Raji (cell line): ENCODE data around the gene TM4SF18.

Experiments
- POLR2A ChIP-seq: IDR thresholded peaks from 2 replicates; pipeline ENCODE4 v1.6.1; 2011; ENCODE audit warnings: low read depth, low read length, control low read depth; ENCODE audit not compliant: insufficient read depth

TM4SF18 gene

DNA sequence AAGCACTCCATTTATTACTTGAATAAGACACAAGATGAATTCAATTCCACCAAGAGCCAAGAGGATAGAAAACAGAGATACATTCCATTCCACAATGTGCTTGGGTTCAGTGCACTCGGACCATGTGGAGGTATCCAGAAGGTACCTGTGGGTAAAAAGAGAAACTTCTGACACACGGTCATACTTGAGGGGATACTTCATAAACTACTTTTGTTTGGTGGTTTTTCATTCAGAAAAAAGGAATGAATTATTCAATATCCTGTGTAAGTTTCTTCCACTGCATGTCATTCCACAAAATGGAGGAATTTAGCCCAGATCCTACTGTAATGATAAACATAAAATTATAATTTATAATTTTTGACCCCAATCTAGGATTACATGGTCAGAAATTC, 38.3 kb upstream of the TM4SF18 start:
- no peak for TF ChIP-seq POLR2A

DNA sequence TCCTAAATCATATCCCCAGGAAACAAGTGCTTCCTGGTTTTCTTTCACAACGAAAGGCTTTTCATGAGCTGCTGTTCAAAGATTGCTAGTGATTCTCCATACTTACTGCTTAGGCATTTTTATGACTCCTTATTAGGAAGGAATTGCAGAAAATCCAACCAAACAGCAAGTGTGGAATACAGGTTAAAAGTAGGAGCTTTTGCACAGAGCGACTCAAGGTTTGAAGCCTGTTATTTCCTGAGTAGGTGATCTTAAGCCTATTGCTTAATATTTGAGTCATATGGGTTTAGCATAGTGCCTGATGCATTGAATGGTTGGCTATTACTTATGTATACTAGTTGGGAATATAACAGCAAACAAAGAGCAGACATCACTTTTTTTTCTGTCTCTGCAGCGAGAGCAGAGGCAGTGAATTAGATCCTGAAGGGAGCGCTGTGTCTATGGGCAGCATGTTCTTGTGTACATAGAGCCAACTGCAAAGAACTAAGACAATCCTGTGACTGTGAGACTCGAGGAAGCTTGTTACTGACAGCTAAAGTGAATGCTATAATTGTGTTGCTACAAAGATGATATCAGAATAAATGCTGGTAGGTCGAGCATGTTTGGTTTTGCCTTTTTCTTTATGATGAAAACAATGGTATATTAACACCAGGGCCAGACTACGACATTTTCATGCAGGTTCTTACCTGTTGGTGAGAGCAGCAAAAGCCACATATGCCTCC, 37.7 kb upstream of the TM4SF18 start:
- no peak for TF ChIP-seq POLR2A

DNA sequence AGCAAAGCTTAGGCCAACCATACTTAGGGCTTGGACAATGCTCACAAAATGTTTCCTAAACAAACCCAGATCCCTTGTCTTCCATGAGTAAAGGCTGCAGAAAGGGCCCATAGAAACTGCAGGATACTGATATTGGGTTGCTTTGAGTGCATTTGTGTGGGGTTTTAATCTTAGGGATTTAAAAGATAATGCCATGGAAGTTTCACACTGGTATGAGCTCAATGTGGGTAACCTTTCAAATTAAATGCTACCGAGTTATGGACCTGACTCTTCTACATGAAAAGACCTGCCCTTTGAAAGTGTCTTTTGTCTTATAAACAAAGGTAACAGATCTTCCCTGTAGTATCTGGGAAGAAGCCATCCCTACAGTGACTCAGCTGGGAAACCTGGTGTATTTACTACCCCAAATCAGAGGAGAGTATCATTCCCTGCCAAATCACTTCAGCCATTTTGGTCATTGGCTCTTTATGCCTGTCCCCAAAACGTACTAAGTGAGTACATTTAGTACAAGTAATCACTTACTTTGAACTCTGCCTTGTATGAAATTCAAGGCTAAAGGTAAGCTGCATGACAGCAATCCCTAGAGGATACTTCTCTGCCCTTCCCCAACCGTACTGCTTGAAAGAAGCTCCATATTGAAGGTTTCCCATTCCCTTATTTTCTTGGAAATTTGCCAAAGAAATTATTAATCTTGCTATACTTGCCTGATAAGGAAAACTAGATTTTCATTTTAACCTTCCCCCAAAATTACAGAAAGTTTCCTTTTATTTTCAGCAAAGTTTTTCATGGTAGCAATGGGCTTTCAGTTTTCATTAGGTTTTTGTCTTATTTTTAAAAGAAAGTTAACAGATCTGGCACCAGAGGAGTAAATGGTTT, 36.8 kb upstream of the TM4SF18 start:
- no peak for TF ChIP-seq POLR2A

DNA sequence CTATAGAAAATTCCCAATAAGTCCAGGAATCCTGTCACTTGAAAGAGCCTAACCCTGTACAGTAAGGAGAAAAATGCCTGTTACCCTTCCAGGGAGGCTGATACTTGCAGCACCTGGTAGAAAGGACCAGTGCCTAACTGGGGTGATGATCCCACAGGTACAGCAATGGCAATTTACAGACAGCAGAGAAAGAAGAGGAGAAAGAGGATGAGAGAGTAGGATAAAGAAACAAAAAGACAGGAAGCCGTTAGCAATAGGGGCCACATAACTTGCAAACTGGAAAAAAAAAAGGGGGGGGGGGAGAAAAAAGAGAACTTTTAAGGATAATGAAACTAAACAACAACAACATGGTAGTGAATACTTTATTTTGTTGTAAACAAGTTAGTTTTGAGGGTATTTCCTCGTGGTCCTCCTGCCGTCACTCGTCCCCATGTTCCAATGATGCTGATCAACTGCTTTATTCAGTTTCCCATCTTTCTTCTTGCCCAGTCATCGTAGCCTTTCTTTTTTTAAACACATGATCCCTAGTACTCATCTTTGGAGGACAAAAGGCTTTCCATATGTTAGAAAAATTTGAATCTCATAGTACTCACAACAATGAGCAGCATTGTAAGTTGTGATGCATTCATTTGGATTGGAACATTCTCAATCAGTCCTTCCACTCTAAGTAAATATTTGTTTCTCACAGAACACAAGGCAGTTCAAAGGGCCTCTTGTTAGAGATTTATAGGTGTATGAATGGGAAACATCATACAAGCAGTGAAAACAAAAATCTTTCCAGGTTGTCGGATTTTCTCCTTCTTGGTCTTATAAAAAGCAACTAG, 35.5 kb upstream of the TM4SF18 start:
- TF ChIP-seq POLR2A, result no peak

DNA sequence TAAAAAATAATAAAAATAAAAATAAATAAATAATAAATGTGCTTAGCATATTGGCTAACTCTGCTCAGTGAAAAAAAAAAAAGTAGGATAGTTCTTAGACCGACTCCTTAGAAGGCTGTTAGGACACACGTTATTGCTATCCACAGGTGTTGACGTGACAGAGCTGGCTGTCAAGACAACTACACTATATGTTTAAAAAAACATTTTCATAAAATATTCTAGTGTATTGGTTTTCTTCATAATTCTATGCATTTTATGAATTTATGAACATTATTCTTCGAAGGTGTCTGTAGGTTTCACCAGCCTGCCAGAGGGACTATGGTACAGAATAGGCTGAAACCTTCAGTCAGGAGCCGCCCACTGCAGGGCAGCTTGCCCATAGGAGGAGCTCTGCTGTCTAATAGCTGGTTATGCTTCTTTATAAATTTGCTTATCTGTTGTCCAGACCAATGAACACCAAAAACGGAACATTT, 34.8 kb upstream of the TM4SF18 start:
- TF ChIP-seq POLR2A, result no peak

DNA sequence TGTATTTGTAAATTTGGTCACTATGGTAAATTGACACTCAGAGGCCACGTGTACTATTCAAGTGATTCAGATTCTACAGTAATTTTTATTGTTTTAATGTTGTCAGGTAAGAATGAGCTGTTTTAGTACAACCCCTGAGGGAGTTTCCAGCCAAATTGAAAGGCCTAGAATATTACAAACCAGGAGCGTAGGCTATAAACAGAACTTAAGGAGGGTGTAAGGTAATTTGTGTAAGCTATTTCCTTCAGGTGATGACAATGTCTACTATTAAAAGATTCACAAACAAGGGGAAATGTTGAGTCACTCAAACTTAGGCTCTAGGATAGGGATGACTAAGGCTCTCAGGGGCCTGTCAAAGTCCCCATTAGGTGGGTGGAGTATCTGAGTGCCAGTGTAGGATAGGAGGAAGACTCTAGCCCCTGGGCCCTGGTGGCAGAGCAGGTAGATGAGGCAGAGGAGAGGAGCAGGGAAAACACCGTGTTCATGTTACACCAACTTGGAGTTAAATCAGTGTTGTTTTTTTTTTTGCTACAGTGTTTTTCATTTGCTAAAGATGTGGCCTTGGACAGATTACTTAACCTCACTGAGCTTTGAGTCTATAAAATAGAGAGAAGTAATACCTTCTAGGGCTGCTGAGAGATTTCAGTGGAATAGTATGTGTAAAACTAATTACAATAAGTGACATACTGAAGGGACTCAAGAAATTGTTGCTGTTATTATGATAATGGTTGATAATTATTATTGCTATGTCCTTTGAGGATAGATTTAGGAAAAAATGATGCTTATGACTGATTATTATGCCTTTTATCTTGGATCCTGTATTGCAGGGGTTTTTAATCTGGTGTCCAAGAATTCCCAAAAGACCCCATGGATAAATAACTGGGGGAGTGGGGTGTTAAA, 33.8 kb upstream of the TM4SF18 start:
- no peak for TF ChIP-seq POLR2A

DNA sequence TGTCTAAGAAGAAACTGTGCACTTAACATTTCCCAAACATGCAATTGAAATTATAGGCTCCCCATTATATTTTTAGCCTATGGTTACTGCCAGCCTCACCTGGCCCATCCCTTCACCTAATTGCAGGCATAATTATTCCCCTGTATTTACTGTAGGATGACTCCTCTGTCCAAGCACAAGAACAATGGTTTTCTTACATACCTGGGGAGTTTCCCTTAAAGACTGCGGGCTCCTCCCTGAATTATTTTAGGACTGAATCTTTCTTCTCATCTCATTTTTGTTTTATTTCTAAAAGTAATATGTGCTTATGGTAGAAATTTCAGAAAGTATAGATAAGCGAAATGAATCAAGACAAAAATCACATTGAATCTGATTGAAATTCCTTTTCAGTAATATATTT, 32.6 kb upstream of the TM4SF18 start:
- TF ChIP-seq POLR2A, result no peak

DNA sequence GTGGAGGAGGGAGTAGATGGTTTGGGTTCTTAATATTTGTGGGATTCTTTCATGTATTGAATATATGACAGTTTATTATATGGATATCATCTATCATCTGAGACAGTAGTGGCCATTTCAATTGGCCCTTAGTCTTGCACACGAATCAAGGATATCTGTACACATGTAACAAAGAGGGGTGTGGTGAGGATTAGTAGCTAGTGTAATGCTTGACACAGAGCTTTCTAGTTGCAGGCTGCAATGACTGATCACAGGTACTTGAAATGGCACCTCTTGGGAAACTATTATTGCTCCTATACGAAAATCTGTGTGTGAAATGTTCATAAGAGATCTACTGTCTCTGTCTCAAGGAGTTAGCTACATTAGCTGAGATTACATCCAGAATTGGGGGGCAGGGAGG, 31.2 kb upstream of the TM4SF18 start:
- no peak for TF ChIP-seq POLR2A

DNA sequence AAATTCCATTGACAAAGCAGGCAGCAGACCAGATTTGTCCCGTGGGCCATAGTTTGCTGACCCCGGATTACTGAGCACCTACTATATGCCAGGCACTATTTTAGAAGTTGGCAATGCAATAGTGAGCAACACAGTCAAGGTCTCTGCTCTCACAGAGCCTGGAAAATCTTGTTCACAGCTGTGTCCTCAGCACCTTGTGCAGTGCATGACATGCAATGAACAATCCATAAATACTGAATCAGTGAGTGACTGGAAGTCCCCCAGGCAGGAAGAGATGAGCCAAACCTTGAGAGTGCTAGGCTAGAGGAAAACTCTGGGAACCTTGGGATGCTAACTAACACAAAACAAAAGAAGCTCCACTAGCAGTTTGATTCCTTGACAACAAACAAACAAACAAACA, 29.6 kb upstream of the TM4SF18 start:
- no peak for TF ChIP-seq POLR2A

DNA sequence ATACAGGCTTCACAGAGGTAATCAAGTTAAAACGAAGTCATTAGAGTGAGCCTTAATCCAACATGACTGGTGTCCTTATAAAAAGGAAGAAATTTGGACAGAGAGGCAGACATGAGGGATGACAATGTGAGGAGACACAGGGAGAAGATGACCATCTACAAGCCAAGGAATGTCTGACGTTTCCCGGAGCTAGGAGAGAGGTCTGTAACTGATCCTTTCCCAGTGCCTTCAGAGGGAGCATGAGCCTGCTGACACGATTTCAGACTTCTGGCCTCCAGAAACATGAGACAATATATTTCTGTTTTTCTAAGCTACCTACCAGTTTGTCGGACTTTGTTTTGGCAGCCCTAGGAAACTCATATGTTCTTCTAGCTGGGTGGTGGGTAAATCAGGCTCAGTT, 28.9 kb upstream of the TM4SF18 start:
- no peak for TF ChIP-seq POLR2A

DNA sequence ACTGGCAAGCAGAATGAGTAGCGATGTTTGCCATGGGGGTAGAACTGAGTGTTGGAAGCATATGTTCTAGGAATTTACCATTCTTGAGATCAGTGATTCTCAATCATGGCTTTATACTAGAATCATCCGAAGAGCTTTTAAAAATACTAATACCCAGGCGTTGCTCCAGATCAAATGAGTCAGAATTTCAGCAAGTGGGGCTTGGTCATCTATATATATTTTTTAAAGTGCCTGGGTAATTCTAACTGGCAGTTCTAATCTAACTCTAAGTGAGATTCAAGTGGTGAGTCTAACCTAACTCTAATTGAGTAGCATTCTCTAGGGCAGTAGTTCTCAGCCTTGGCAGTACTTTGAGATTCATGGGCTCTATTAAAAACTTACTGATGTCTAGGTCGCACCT, 23.2 kb upstream of the TM4SF18 start:
- TF ChIP-seq POLR2A, result no peak

DNA sequence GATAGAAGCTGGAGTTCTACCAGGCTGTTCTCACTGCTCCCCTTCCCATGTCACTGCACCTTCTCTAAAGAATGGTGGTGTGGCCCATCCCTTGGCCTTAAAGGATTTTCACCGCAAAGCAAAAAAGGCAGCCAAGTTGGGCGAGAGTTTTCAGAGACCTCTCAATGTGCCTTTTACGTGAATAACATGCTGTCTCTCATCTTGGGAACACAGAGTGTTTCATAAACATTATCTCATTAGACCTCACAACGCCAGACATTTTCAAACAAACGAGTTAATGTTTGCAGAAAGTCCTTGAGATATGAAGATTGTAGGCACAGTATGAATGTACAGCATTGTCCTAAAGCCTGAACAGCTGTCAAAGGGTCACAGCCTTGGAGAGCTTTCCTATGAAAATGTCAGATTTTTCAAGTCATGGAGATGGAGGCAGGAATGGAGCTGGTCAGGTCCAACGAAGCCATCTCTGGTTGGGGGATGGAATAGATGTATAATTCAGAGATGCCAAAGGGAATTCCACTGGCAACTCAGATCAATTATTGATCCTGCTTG, 22.7 kb upstream of the TM4SF18 start:
- no peak for TF ChIP-seq POLR2A

DNA sequence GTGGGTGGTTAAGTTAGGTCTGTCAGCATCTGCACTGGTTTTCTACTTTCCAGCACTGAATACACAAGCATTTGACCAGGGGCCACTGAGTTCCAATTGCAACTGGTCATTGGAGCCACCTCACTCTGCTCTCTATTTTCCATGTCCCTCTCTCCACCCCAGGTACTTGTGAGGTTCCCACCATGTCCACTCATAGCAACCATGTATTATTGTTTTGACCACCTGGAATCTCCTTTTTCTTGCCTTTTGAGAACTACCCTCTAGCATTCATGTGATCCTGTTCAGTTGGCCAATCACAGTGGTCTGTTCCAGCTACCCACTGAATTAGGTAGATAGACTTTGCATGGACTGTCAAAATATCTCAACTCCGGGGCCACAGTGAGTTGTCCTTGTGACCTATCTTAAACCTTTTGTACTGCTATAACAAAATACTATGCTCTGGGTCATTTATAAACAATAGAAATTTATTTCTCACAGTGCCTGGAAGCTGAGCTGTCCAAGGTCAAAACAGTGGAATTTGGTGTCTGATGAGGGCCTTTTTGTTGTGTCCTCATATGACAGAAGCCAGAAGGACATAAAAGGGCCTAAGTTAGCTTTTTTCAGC, 20.2 kb upstream of the TM4SF18 start:
- TF ChIP-seq POLR2A, result no peak

DNA sequence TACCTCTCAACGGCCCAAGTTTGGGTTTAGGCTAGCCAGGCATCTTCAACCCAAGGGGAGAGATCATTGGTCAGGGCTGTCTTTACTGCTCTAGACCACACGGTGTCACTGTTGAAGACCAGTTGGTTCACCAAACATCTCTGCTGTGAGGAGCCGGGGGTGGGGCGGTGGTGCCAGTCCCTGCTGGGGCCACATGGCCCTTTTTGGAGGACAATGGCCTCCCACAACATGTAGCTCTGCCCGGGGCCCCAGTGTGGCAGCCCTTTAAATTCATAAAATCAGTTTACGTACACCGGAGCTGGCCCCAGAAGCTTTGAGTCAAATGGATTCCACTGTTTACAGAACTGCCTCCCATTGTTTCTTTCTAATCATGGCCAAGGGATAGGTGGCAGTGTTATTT, 19.1 kb upstream of the TM4SF18 start:
- TF ChIP-seq POLR2A, result no peak
